ENCODE results near the gene DENND2D. TPM values are rescaled to one million over a fixed set of nuclear protein-coding genes. Genes with fewer than 3 reads are reported as not detected.

DENND2D gene
- polyA plus RNA-seq, 1 donor from 2014 or later, result not detected

GRCh38 chr1:111202707-111203623 is 2.5 kb upstream of the DENND2D start:
- Histone ChIP-seq H3K27ac (ENCODE audit: low read length) (no peak overlapping the region), H3K36me3 (ENCODE audit: insufficient read depth, low read length) (no peaks in the 10 kb centered on the region), H3K4me3 (ENCODE audit: low read length) (peak overlapping the region; percentile 52), H3K79me2 (replicated peaks; ENCODE audit: insufficient read depth, low read length) (no peaks in the 10 kb centered on the region), H3K27me3 (ENCODE audit: insufficient read depth, low read depth, low read length) (peaks cover 35% of the 10 kb centered on the region), H2AFZ (ENCODE audit: low read depth, low read length) (no peak overlapping the region), H3K9me2 (ENCODE audit: insufficient read depth, low read length) (no peaks in the 10 kb centered on the region), H4K20me1 (ENCODE audit: insufficient read depth) (no peaks in the 10 kb centered on the region), H3F3A (ENCODE audit: insufficient read depth, low read length, poor library complexity, severe bottlenecking) (no peaks in the 10 kb centered on the region), H3K9me3 (ENCODE audit: low read length) (no peaks in the 10 kb centered on the region), H3K4me2 (ENCODE audit: low read length) (no peak overlapping the region), H3K9ac (ENCODE audit: low read length) (no peak overlapping the region)
- no peak for TF ChIP-seq EP300 (conservative IDR thresholded peaks at IDR 0.05; ENCODE audit: poor library complexity, severe bottlenecking)
- TF ChIP-seq EZH2 (IDR thresholded peaks at IDR 0.05; ENCODE audit: borderline replicate concordance, insufficient read depth, low read length, poor library complexity, severe bottlenecking), result no peak
- TF ChIP-seq, protein P1, sequence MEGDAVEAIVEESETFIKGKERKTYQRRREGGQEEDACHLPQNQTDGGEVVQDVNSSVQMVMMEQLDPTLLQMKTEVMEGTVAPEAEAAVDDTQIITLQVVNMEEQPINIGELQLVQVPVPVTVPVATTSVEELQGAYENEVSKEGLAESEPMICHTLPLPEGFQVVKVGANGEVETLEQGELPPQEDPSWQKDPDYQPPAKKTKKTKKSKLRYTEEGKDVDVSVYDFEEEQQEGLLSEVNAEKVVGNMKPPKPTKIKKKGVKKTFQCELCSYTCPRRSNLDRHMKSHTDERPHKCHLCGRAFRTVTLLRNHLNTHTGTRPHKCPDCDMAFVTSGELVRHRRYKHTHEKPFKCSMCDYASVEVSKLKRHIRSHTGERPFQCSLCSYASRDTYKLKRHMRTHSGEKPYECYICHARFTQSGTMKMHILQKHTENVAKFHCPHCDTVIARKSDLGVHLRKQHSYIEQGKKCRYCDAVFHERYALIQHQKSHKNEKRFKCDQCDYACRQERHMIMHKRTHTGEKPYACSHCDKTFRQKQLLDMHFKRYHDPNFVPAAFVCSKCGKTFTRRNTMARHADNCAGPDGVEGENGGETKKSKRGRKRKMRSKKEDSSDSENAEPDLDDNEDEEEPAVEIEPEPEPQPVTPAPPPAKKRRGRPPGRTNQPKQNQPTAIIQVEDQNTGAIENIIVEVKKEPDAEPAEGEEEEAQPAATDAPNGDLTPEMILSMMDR (IDR thresholded peaks at IDR 0.05; ENCODE audit: poor library complexity, severe bottlenecking), result no peak
- no peak for TF ChIP-seq TAF1 (IDR thresholded peaks at IDR 0.05; ENCODE audit: low read depth)
- TF ChIP-seq MXI1 (conservative IDR thresholded peaks at IDR 0.05; ENCODE audit: poor library complexity, severe bottlenecking), result no peak
- no peak for TF ChIP-seq SMC3 (conservative IDR thresholded peaks at IDR 0.05; ENCODE audit: poor library complexity)
- TF ChIP-seq REST (IDR thresholded peaks at IDR 0.05; ENCODE audit: borderline replicate concordance), result no peak
- TF ChIP-seq RAD21 (conservative IDR thresholded peaks at IDR 0.05), result no peak
- TF ChIP-seq POLR2AphosphoS5 (IDR thresholded peaks at IDR 0.05), result no peak

GRCh38 chr1:111202366-111202706 is 1.9 kb upstream of the DENND2D start:
- Histone ChIP-seq H3K27me3 (ENCODE audit: insufficient read depth, low read depth, low read length) (peaks cover 35% of the 10 kb centered on the region), H3K9ac (ENCODE audit: low read length) (no peak overlapping the region), H3K9me2 (ENCODE audit: insufficient read depth, low read length) (no peaks in the 10 kb centered on the region), H4K20me1 (ENCODE audit: insufficient read depth) (no peaks in the 10 kb centered on the region), H3K4me2 (ENCODE audit: low read length) (no peak overlapping the region), H3F3A (ENCODE audit: insufficient read depth, low read length, poor library complexity, severe bottlenecking) (no peaks in the 10 kb centered on the region), H3K9me3 (ENCODE audit: low read length) (no peaks in the 10 kb centered on the region), H3K79me2 (replicated peaks; ENCODE audit: insufficient read depth, low read length) (no peaks in the 10 kb centered on the region), H2AFZ (ENCODE audit: low read depth, low read length) (no peak overlapping the region), H3K36me3 (ENCODE audit: insufficient read depth, low read length) (no peaks in the 10 kb centered on the region), H3K4me3 (ENCODE audit: low read length) (no peak overlapping the region), H3K27ac (ENCODE audit: low read length) (no peak overlapping the region)
- TF ChIP-seq EZH2 (IDR thresholded peaks at IDR 0.05; ENCODE audit: borderline replicate concordance, insufficient read depth, low read length, poor library complexity, severe bottlenecking), result no peak
- no peak for TF ChIP-seq TAF1 (IDR thresholded peaks at IDR 0.05; ENCODE audit: low read depth)
- no peak for TF ChIP-seq SMC3 (conservative IDR thresholded peaks at IDR 0.05; ENCODE audit: poor library complexity)
- TF ChIP-seq MXI1 (conservative IDR thresholded peaks at IDR 0.05; ENCODE audit: poor library complexity, severe bottlenecking), result no peak
- no peak for TF ChIP-seq POLR2AphosphoS5 (IDR thresholded peaks at IDR 0.05)
- TF ChIP-seq REST (IDR thresholded peaks at IDR 0.05; ENCODE audit: borderline replicate concordance), result no peak
- TF ChIP-seq, protein P1 (IDR thresholded peaks at IDR 0.05; ENCODE audit: poor library complexity, severe bottlenecking), result no peak
- TF ChIP-seq EP300 (conservative IDR thresholded peaks at IDR 0.05; ENCODE audit: poor library complexity, severe bottlenecking), result no peak
- TF ChIP-seq RAD21 (conservative IDR thresholded peaks at IDR 0.05), result no peak

Measured in neural cell (in vitro differentiated cells).